ENCODE measurements around the gene DTNBP1. TPM values are rescaled to one million over a fixed set of nuclear protein-coding genes. Genes with fewer than 3 reads are reported as not detected.

The DTNBP1 gene
- total and polyA plus RNA-seq, 2 of the 8 experiments (the other 6 are each of a cell fraction or from before 2014, with no cell fraction given): 13.5 to 22.1 TPM

- no peak overlapping the region for H2BK5ac ChIP-seq (ENCODE audit: low read depth, low read length)
- no peak overlapping the region for H4K8ac ChIP-seq (ENCODE audit: extremely low read depth, insufficient read depth, low read length)
- no peak overlapping the region for H4K5ac ChIP-seq (ENCODE audit: insufficient read length, low read depth, low read length)
- H3K27me3 ChIP-seq (replicated peaks in 1 of 4; ENCODE audit: control insufficient read depth in 3 of 4, extremely low read depth in 1 of 4, insufficient read depth in 3 of 4, low read length in 3 of 4): no peaks in the 10 kb centered on the region
- H3K56ac ChIP-seq (replicated peaks; ENCODE audit: insufficient read length, low read depth, low read length): no peak overlapping the region
- H4K91ac ChIP-seq (replicated peaks; ENCODE audit: insufficient read length, low read length): no peak overlapping the region
- H2AFZ ChIP-seq (ENCODE audit: low read length): no peak overlapping the region
- ChIA-PET CTCF (ENCODE audit: partially characterized antibody) (interaction anchor here (0.5 to 4.9 kb wide), 3 partner anchors 89 to 599 kb away, joined by 3 to 24 read pairs (median 3); no protein-coding TSS in a partner anchor), POLR2A (ENCODE audit: partially characterized antibody) (interaction anchor here (0.9 kb wide), 1 partner anchor 62 kb away, joined by 3 read pairs; no protein-coding TSS in a partner anchor)
- no peak overlapping the region for H3K27ac ChIP-seq (ENCODE audit: low read depth, low read length)
- H3K23me2 ChIP-seq (ENCODE audit: low read depth, low read length): no peaks in the 10 kb centered on the region
- 89% methylated on average over 6 of the region's 6 CpGs; no CpG with 5 or more reads in 1 of the 2 experiments for WGBS, 2 experiments (ENCODE audit: extremely low coverage in 1 of 2, insufficient coverage in 1 of 2, insufficient read length in 1 of 2, insufficient replicate concordance in 2 of 2, low coverage in 1 of 2, low lambda C conversion rate in 2 of 2, missing lambda C conversion rate in 1 of 2)
- H3K79me2 ChIP-seq (ENCODE audit: control insufficient read depth in 1 of 2, insufficient read depth in 2 of 2, low read length in 2 of 2): peaks cover 0 to 17% of the 10 kb centered on the region in 2 experiments; a peak in 1 of 4 replicates
- FAIRE-seq (no peak), DNase-seq (ENCODE audit: low read depth in 1 of 2, low spot score in 2 of 2) (no peak)
- no peak overlapping the region for H3K4ac ChIP-seq (replicated peaks; ENCODE audit: insufficient read length, low read depth, low read length)
- H3K9ac ChIP-seq (replicated peaks in 1 of 4; ENCODE audit: extremely low read depth in 1 of 4, low read depth in 3 of 4, low read length in 3 of 4): no peak overlapping the region
- no peak overlapping the region for H2BK12ac ChIP-seq (ENCODE audit: low read depth, low read length)
- H4K20me1 ChIP-seq (replicated peaks in 1 of 2; ENCODE audit: control insufficient read depth in 1 of 2, insufficient read depth in 2 of 2, low read length in 2 of 2): peaks cover 15 to 35% of the 10 kb centered on the region in 2 experiments
- TF ChIP-seq KDM1A (IDR thresholded peaks at IDR 0.05; ENCODE audit: borderline replicate concordance, low read length): no peak
- TF ChIP-seq POLR2A (IDR thresholded peaks at IDR 0.05; ENCODE audit: control extremely low read depth in 1 of 2, low read depth in 2 of 2, low read length in 2 of 2): no peak
- no peak for TF ChIP-seq FOSL1 (IDR thresholded peaks at IDR 0.05; ENCODE audit: insufficient read depth, low read depth, low read length)
- TF ChIP-seq RAD21 (IDR thresholded peaks at IDR 0.05 in 1 of 2, conservative IDR thresholded peaks at IDR 0.05 in 1 of 2; ENCODE audit: low read depth in 2 of 2, low read length in 2 of 2): no peak
- TF ChIP-seq POLR2AphosphoS5 (IDR thresholded peaks at IDR 0.05; ENCODE audit: low read depth, low read length): peak; percentile 46; the same call in 1 of the 2 replicates
- no peak overlapping the region for H2AK5ac ChIP-seq (ENCODE audit: low read depth, low read length)
- H3K18ac ChIP-seq (ENCODE audit: extremely low read depth, low read length): no peak overlapping the region
- H3K4me2 ChIP-seq (ENCODE audit: insufficient read depth in 1 of 2, low read depth in 2 of 2, low read length in 2 of 2): no peak overlapping the region
- H3K79me1 ChIP-seq (ENCODE audit: low read depth, low read length): peaks cover 7% of the 10 kb centered on the region; the same call in 1 of the 2 replicates
- no peak overlapping the region for H2BK120ac ChIP-seq (replicated peaks; ENCODE audit: low read depth, low read length)
- peaks cover 35 to 99% (median 79%) of the 10 kb centered on the region in 4 experiments for H3K36me3 ChIP-seq (ENCODE audit: control insufficient read depth in 2 of 4, insufficient read depth in 4 of 4, low read length in 3 of 4)
- H2BK20ac ChIP-seq (ENCODE audit: low read length): no peak overlapping the region
- H3K23ac ChIP-seq (ENCODE audit: insufficient read length): no peak overlapping the region
- no peaks in the 10 kb centered on the region for H3K9me3 ChIP-seq (ENCODE audit: insufficient read depth in 2 of 2, low read depth in 1 of 2, low read length in 1 of 2)
- no peak overlapping the region for H3K14ac ChIP-seq (ENCODE audit: insufficient read length)
- no peaks in the 10 kb centered on the region; a peak in 1 of 7 replicates for H3K4me1 ChIP-seq (replicated peaks in 1 of 4; ENCODE audit: control insufficient read depth in 3 of 4, insufficient read depth in 4 of 4, low read length in 3 of 4)
- no peak overlapping the region for H3K4me3 ChIP-seq (ENCODE audit: extremely low read depth in 1 of 4, insufficient read depth in 2 of 4, low read depth in 3 of 4, low read length in 4 of 4)
- H2BK15ac ChIP-seq (ENCODE audit: low read length): no peak overlapping the region
Observed at GRCh38 chr6:15515226-15515625, 147.6 kb downstream of the DTNBP1 start.
